ENCODE data around the gene CALHM6. TPM values are rescaled to one million over a fixed set of nuclear protein-coding genes. Genes with fewer than 3 reads are reported as not detected.

The CALHM6 gene
- total RNA-seq, 1 experiment from 2014 or later: not detected

DNA sequence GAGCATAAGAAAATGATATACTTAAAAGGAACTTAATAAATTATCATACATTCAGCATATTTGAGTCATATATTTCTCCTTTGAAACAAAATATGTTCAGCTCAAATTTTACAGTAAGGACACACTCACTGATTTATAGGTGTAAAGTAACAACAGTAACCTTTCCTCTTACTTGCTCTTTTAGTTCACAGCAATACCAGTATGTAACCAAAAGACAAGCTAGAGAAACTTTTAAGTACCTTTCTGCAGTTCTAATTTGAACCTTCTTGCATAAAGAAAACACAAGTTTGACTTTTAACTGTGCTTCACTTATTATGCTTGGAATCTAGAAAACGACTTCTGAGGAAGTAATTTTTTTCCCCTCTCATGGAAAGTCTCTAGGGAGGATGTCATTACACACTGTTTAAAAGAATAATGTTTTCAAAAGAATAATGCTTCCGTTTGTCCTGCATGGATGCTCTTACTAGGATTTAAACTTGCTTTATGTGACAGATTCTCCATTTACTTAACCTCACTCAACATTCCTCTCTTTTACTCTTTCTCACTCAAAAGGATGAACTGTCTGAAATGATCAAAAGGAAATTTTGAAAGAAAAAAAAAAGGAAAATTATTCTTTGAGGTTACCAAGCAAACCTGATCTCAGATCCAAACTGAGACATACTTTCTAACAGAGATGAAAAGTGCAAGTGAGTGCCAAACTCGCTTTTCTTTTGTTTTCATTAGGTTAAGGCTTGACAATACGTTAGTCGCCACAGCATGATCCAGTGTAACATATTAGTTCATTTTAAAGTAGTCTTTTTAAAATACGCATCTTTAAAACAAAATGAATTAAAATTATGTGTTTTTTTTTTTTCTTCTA lies 22.4 kb upstream of the CALHM6 start:
- peaks cover 2% of the 10 kb centered on the region for H3K4me1 Mint-ChIP-seq (ENCODE audit: insufficient read depth, unreplicated experiment)

GRCh38 chr6:116439522-116440051 lies 21.6 kb upstream of the CALHM6 start:
- peaks cover 8% of the 10 kb centered on the region for H3K4me1 Mint-ChIP-seq (ENCODE audit: insufficient read depth, unreplicated experiment)
- H3K4me3 Mint-ChIP-seq (ENCODE audit: unreplicated experiment): no peak overlapping the region
- no peaks in the 10 kb centered on the region for H3K9me3 Mint-ChIP-seq (ENCODE audit: unreplicated experiment)
- H3K36me3 Mint-ChIP-seq (ENCODE audit: insufficient read depth, unreplicated experiment): peaks cover 44% of the 10 kb centered on the region
- H3K27me3 Mint-ChIP-seq (ENCODE audit: insufficient read depth, unreplicated experiment): no peaks in the 10 kb centered on the region
- TF ChIP-seq, protein P1, sequence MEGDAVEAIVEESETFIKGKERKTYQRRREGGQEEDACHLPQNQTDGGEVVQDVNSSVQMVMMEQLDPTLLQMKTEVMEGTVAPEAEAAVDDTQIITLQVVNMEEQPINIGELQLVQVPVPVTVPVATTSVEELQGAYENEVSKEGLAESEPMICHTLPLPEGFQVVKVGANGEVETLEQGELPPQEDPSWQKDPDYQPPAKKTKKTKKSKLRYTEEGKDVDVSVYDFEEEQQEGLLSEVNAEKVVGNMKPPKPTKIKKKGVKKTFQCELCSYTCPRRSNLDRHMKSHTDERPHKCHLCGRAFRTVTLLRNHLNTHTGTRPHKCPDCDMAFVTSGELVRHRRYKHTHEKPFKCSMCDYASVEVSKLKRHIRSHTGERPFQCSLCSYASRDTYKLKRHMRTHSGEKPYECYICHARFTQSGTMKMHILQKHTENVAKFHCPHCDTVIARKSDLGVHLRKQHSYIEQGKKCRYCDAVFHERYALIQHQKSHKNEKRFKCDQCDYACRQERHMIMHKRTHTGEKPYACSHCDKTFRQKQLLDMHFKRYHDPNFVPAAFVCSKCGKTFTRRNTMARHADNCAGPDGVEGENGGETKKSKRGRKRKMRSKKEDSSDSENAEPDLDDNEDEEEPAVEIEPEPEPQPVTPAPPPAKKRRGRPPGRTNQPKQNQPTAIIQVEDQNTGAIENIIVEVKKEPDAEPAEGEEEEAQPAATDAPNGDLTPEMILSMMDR (IDR thresholded peaks at IDR 0.05; ENCODE audit: unreplicated experiment): no peak
- ChIA-PET CTCF (interaction anchor here (0.6 to 2.1 kb wide), 2 partner anchors 16 to 117 kb away, joined by 5 read pairs; no protein-coding TSS in a partner anchor), POLR2A (interaction anchor here (0.9 to 1.0 kb wide), 2 partner anchors 151 to 160 kb away, joined by 3 read pairs; partner anchors contain the start of gene TSPYL1)
- H3K27ac Mint-ChIP-seq (ENCODE audit: low read depth, unreplicated experiment): no peak overlapping the region
- no peak for DNase-seq (ENCODE audit: unreplicated experiment)
- no TSS peak for BruUV-seq (replicated peaks)
- intact Hi-C loops (cut with micrococcal nuclease): loop anchor here (5.0 kb wide), 1 partner anchor 152 kb away; no protein-coding TSS in a partner anchor

More for the DNA sequence above, 22.4 kb upstream of the CALHM6 start:
- intact Hi-C loops (cut with micrococcal nuclease): no loop called here
- peaks cover 44% of the 10 kb centered on the region for H3K36me3 Mint-ChIP-seq (ENCODE audit: insufficient read depth, unreplicated experiment)
- TF ChIP-seq, protein P1 (IDR thresholded peaks at IDR 0.05; ENCODE audit: unreplicated experiment): no peak
- H3K9me3 Mint-ChIP-seq (ENCODE audit: unreplicated experiment): no peaks in the 10 kb centered on the region
- no peaks in the 10 kb centered on the region for H3K27me3 Mint-ChIP-seq (ENCODE audit: insufficient read depth, unreplicated experiment)
- no TSS peak for BruUV-seq (replicated peaks)
- H3K27ac Mint-ChIP-seq (ENCODE audit: low read depth, unreplicated experiment): peak overlapping the region; percentile 42
- ChIA-PET POLR2A (interaction anchor here (1.0 kb wide), 1 partner anchor 160 kb away, joined by 3 read pairs; the partner anchor contains the start of gene TSPYL1), CTCF (interaction anchor here (0.6 to 2.1 kb wide), 2 partner anchors 15 to 116 kb away, joined by 5 read pairs; no protein-coding TSS in a partner anchor)
- no peak overlapping the region for H3K4me3 Mint-ChIP-seq (ENCODE audit: unreplicated experiment)
- DNase-seq (ENCODE audit: unreplicated experiment): no peak

- Mint-ChIP-seq H3K9me3 (ENCODE audit: unreplicated experiment) (no peaks in the 10 kb centered on the region), H3K27me3 (ENCODE audit: insufficient read depth, unreplicated experiment) (no peaks in the 10 kb centered on the region), H3K4me3 (ENCODE audit: unreplicated experiment) (no peak overlapping the region), H3K36me3 (ENCODE audit: insufficient read depth, unreplicated experiment) (peaks cover 22% of the 10 kb centered on the region), H3K4me1 (ENCODE audit: insufficient read depth, unreplicated experiment) (peaks cover 16% of the 10 kb centered on the region), H3K27ac (ENCODE audit: low read depth, unreplicated experiment) (no peak overlapping the region)
- DNase-seq (ENCODE audit: unreplicated experiment): no peak
- intact Hi-C loops (cut with micrococcal nuclease): loop anchor here (5.0 kb wide), 1 partner anchor 156 kb away; no protein-coding TSS in a partner anchor
- BruUV-seq (replicated peaks): no TSS peak
- ChIA-PET POLR2A (interaction anchor here (0.9 to 1.6 kb wide), 4 partner anchors 11 to 72 kb away, joined by 3 to 5 read pairs (median 3); partner anchors contain the start of gene DSE), CTCF (interaction anchor here (0.6 to 1.9 kb wide), 9 partner anchors 9 to 156 kb away, joined by 3 to 6 read pairs (median 3); partner anchors contain the start of gene CALHM5)
- TF ChIP-seq, protein P1 (IDR thresholded peaks at IDR 0.05; ENCODE audit: unreplicated experiment): no peak
Observed at GRCh38 chr6:116443105-116443504, 18.1 kb upstream of the CALHM6 start.

- H3K9me3 Mint-ChIP-seq (ENCODE audit: unreplicated experiment): no peaks in the 10 kb centered on the region
- POLR2A ChIA-PET: interaction anchor here (0.7 to 2.6 kb wide), 4 partner anchors 8 to 164 kb away, joined by 3 to 18 read pairs (median 4); partner anchors contain the start of genes DSE and TSPYL1
- no peaks in the 10 kb centered on the region for H3K27me3 Mint-ChIP-seq (ENCODE audit: insufficient read depth, unreplicated experiment)
- H3K4me3 Mint-ChIP-seq (ENCODE audit: unreplicated experiment): no peak overlapping the region
- peaks cover 22% of the 10 kb centered on the region for H3K36me3 Mint-ChIP-seq (ENCODE audit: insufficient read depth, unreplicated experiment)
- H3K4me1 Mint-ChIP-seq (ENCODE audit: insufficient read depth, unreplicated experiment): peaks cover 24% of the 10 kb centered on the region
- peak; percentile 53 for DNase-seq (ENCODE audit: unreplicated experiment)
- peak overlapping the region; percentile 37 for H3K27ac Mint-ChIP-seq (ENCODE audit: low read depth, unreplicated experiment)
- TF ChIP-seq, protein P1 (IDR thresholded peaks at IDR 0.05; ENCODE audit: unreplicated experiment): peak; percentile 54
- intact Hi-C loops (cut with micrococcal nuclease): loop anchor here (5.0 kb wide), 1 partner anchor 157 kb away; no protein-coding TSS in a partner anchor
- CTCF ChIA-PET: interaction anchor here (0.7 to 2.9 kb wide), 14 partner anchors 10 to 156 kb away, joined by 3 to 22 read pairs (median 5); partner anchors contain the start of gene CALHM5
- no TSS peak for BruUV-seq (replicated peaks)
Observed at GRCh38 chr6:116444092-116444491, 17.1 kb upstream of the CALHM6 start.

Measured in MCF 10A (cell line).